ENCODE results near the gene FBXO24. TPM values are rescaled to one million over a fixed set of nuclear protein-coding genes. Genes with fewer than 3 reads are reported as not detected.

The FBXO24 gene
- total and polyA plus RNA-seq, 10 of the 15 experiments (the other 5 are each of a cell fraction or from before 2014, with no cell fraction given), result 0.11 to 0.96 (median 0.27) TPM; not detected in 4

GRCh38 chr7:100585511-100586265 is 440 bp upstream of the FBXO24 start, which contains the start of gene LRCH4 (continued):
- TF ChIP-seq TARDBP (IDR thresholded peaks at IDR 0.05; ENCODE audit: borderline replicate concordance), result peak; percentile 81; the same call in 1 of the 2 replicates
- no peak for TF ChIP-seq CTCF (IDR thresholded peaks at IDR 0.05 in 2 of 3, conservative IDR thresholded peaks at IDR 0.05 in 1 of 3; ENCODE audit: control insufficient read depth in 2 of 3, extremely low read depth in 1 of 3, insufficient read depth in 1 of 3, low read depth in 3 of 3, low read length in 3 of 3)
- no peak for TF ChIP-seq NRF1 (conservative IDR thresholded peaks at IDR 0.05; ENCODE audit: low read depth, low read length)
- peak; percentile 98 for TF ChIP-seq POLR2AphosphoS5 (IDR thresholded peaks at IDR 0.05; ENCODE audit: low read length)
- peak; percentile 95; the same call in 1 of the 2 replicates for TF ChIP-seq ZNF207 (IDR thresholded peaks at IDR 0.05; ENCODE audit: borderline replicate concordance)
- no peak for TF ChIP-seq HDAC6 (IDR thresholded peaks at IDR 0.05; ENCODE audit: unreplicated experiment)
- TF ChIP-seq E4F1 (IDR thresholded peaks at IDR 0.05; ENCODE audit: borderline replicate concordance, partially characterized antibody), result no peak
- TF ChIP-seq NR2F1 (conservative IDR thresholded peaks at IDR 0.05), result peak; percentile 51
- no peak for TF ChIP-seq REST (IDR thresholded peaks at IDR 0.05; ENCODE audit: low read depth, low read length)
- TF ChIP-seq BCL3 (IDR thresholded peaks at IDR 0.05; ENCODE audit: borderline replicate concordance, insufficient read depth, low read depth, low read length, poor library complexity, severe bottlenecking), result no peak
- TF ChIP-seq YY1 (IDR thresholded peaks at IDR 0.05; ENCODE audit: low read depth, low read length), result peak; percentile 89
- peak; percentile 83; the same call in 1 of the 2 replicates for TF ChIP-seq TBL1XR1 (IDR thresholded peaks at IDR 0.05; ENCODE audit: low read depth, low read length)
- TF ChIP-seq KLF5 (IDR thresholded peaks at IDR 0.05; ENCODE audit: partially characterized antibody), result no peak
- TF ChIP-seq STAT1 (conservative IDR thresholded peaks at IDR 0.05), result 0 out of 2 replicates have a peak, but pooled peaks have one; percentile 59
- no peak for TF ChIP-seq CHD2 (IDR thresholded peaks at IDR 0.05; ENCODE audit: borderline replicate concordance, low read depth, low read length)
- no peak for TF ChIP-seq SMAD1 (IDR thresholded peaks at IDR 0.05; ENCODE audit: low read depth, partially characterized antibody)
- TF ChIP-seq POLR2AphosphoS2 (IDR thresholded peaks at IDR 0.05; ENCODE audit: low read depth, low read length), result peak; percentile 79; the same call in 1 of the 2 replicates

Measured in GM12878 (cell line).